HT1080 (cell line): ENCODE measurements around the gene BEND2. TPM values are rescaled to one million over a fixed set of nuclear protein-coding genes. Genes with fewer than 3 reads are reported as not detected.
"Not testable (repeated sequence)": the region's sequence is repeated elsewhere in the genome, so short reads cannot be mapped to it uniquely, and the experiment has no call there.

Experiments used
- DNase-seq: peaks from one replicate; pipeline ENCODE4 v3.0.0-alpha.2; 2015; ENCODE audit warnings: low read depth
- polyA plus RNA-seq, 2 experiments: library from polyadenylated mRNA; depleted of rRNA; stranded (reverse); fragments of >200 nt; gene quantifications; 2 replicates each; pipeline ENCODE4 v1.2.3, GENCODE V29; 2015
- total RNA-seq: library from RNA; depleted of rRNA; stranded (reverse); fragments of >200 nt; shearing (Covaris generic); gene quantifications from 2 replicates; pipeline ENCODE4 v1.2.3, GENCODE V29; 2014; rRNA removed

Gene BEND2
- not detected in 2 replicates for total RNA-seq
- not detected in 2 replicates for polyA plus RNA-seq (2015; cell fraction: cytosol; rRNA removed)
- not detected in 2 replicates for polyA plus RNA-seq (2015; cell fraction: nucleus; rRNA removed)

DNA sequence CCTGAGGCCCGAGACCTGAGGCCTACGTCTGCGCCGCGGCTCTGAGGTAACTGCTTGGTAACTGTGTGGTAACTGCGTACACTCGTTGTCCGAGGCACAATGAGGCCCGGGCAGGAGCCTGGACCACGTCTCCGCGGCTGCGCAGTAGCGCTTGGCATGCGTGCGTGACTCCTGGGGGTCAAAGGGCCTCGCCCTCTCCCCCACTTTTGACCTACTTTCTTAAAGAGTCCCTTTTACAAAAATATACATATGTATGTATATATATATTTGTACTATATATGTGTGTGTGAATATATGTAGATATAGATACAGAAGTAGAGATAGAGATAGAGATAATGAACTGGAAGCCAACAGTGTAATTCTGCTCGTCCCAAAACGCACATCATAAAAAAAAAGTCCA is at the start of gene BEND2:
TSS of gene BEND2 (minus strand) at position 101 of the 400 bp plus-strand sequence. CDS start 136 bp downstream, outside the sequence.
- no peak for DNase-seq

GRCh38 chrX:18255059-18255458 is 34.4 kb upstream of the BEND2 start:
- no peak for DNase-seq

DNA sequence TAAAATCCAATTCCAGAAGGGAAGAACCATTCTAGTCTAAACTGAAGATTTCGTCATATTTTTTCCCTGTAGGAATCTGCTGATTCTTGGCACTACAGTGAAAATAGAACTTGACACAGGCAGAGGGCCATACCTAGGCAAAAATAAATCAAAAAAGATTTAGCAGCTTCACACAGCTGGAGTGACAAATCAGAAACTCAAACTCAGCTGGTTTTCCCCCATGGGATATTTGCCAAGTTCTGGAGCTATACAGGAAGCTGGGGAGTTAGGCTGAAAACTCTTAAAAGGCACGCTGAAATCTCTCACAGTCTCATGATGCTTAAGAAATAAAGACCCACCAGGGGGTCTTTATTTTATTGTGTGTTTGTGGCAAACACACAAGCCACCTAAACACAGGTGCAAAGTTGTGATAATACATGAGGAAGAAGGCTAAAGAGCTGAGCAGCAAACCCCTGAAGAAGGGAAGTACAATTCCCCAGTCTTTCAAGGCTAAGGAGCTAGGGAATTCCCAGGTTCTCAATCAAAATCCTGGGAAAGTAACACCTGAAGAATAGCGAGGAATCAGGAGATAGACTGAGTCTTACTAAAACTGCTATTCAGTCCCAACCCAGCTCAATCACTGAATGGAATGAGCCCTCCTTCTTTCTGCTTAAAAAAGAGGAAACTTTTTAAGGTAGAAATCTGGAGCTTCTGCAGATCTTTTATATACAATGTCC is 32.1 kb upstream of the BEND2 start:
- DNase-seq = no peak

- not testable (repeated sequence) for DNase-seq
These were observed 9.0 kb upstream of the BEND2 start for GRCh38 chrX:18229646-18230045.

- no peak for DNase-seq
These were observed 7.4 kb upstream of the BEND2 start for GRCh38 chrX:18228069-18228468.

- no peak for DNase-seq
These were observed 6.8 kb upstream of the BEND2 start for GRCh38 chrX:18227458-18227857.

DNA sequence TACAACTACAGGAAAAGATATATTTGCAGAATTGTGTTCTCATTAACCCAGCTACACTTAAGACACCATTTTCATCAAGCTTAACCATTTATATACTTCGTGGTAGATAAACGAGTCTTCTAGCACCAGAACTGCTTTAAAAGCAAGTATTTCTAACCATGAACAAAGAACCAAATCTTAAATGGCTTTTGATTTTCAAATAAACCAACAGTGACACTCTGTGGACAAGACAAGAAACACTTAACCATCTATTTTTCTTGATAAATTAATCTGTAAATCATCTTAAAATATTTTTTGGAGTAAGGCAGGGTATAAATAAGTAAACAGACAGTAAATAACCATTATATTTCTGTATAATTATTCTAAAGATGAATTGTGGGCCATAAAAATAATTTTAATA is 10.2 kb downstream of the BEND2 start:
- no peak for DNase-seq

DNA sequence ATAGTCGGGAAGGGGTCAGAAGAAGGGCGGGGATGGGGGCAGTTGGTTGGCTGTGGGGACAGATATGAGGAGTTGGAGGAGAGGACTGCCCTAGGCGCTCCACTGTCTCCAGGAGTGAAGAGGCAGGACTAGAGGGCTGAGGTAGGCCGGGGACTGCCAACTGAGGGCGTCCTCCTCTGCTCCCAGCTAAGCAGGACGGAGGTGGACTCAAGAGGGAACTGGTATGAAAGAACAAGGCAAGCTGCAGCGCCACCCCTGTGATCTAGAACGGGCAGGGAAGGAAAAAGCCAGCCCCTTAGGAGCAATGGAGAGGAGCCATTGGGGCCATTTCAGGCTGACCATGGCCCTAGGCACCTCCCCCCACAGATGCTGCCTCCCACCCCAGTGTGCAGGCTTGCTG is 14.0 kb downstream of the BEND2 start:
- no peak for DNase-seq

GRCh38 chrX:18203631-18204030 is 17.1 kb downstream of the BEND2 start:
- peak; percentile 23 for DNase-seq

DNA sequence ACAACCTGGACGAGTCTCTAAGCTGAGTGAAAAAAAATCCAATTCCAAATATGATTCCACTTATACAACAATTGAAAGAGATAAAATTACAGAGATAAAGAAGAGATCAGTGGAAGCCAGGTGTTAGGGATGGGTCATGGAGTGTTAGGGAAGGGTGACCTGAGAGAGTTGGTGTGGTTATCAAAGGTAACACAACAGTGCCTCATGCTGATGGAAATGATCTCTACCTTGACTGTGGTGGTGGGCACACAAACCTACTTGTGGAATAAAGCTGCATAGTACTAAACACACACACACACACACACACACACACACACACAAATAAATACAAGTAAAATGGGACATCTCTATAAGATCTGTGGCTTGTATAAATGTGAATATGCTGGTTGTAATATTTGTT is 26.0 kb downstream of the BEND2 start:
- DNase-seq = no peak

DNA sequence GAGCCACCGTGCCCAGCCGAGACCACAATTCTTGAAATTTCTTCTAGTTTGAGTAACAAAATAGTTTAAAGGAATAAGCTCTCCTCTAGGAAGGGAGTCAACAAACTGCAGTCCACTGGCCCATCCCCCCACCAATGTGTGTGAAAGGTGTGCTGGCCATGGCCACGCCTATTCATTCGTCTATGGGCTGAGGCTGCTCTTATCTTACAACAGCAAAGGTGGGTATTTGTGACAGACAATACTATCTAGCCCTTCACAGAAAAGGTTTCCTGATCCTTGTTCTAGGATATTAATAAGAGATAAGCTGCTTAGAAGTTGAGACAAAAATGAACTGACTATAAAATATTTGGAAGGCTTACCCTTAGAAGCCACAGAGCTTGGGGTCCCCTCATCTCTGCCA is 41.2 kb downstream of the BEND2 start:
- DNase-seq = no peak

- no peak for DNase-seq
These were observed 45.7 kb downstream of the BEND2 start for GRCh38 chrX:18174971-18175370.

DNA sequence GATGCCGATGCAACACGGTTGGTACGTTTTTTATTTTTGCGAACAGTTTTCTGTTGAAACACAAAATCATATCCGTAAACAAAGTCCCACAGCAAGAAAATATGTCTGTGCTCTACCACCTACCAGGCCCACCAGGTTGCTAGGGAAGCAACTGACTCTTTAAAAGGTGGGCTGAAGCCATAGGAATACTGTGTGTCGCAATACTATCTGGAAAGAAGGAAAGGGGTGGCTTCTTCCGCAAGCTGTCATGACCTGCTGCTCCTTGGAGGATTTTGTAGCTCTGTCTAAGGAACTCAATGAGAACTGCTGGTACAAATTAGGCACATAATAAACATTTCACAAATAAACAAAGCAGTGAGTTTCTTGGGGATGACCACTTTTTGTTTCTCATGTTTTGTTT is 46.5 kb downstream of the BEND2 start:
- no peak for DNase-seq

DNA sequence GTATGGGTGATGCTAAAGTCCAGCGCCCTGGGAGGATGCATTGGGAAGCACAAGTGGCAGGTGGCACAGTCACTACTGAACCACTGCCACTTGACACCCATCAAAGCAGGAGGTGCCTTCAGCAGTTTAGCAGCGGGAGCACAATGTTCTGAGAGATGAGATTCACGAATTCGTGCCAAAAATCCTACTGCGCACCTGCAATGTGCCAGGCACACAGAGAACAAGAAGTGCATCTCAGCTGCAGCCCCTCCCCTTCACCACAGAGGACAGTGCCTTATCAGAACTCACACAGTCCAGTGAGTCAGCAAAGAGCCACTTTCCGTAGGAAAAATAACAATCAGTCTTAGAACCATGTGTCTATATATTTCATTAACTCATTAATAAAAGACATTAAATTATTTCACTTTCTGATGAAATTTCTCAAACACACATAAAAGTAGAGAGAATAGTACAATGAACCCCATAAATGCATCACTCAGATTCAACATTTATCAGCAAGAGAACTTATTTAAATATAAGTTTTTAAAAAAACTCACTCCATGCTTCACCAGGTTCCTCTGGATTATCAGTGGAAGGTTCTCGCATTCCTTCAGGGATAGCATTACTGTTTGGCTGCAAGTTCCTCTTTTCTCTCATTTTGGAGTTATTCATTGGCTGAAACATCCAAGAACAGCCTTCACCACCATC is 47.0 kb downstream of the BEND2 start:
- no peak for DNase-seq

DNA sequence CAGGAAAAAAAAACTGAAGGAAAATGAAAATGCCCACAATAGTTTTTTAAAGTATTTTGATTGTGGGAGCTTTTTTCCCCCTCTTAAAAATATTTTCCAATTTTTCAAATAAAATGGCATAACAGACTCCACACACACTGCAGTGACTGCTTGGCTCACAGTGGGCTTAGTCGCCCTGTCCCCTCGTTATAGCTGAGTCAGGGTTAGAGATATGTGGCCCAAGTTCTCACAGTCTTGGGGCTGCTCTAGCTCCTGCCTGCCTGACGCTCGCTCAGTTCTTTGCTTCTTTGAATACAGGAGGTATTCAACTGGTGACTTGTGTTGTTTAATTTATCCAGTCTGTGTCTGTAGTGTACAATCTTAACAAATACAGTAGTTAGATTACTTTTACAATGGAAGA is 47.7 kb downstream of the BEND2 start:
- no peak for DNase-seq

GRCh38 chrX:18170910-18171309 is 49.8 kb downstream of the BEND2 start:
- no peak for DNase-seq

DNA sequence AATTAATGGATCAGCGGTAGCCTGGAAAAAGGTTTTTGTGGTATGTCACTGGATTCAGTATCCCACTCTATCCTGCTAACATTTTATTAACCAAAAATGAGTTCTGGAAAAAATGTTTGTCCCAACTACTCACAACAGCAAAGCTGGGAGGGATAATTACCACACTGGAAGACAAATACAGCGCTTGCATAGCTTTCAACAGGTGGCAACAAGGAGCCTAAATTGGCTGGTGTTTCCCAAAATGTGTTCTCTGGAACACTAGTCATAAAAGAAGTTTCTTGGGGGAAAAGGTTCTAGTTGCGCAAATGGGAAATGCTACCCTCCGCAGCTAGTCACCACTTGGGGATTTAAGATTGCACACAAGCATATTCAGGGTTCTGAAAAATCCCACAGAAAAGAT is 54.6 kb downstream of the BEND2 start:
- no peak for DNase-seq

GRCh38 chrX:18160369-18160768 is 60.3 kb downstream of the BEND2 start:
- no peak for DNase-seq

DNA sequence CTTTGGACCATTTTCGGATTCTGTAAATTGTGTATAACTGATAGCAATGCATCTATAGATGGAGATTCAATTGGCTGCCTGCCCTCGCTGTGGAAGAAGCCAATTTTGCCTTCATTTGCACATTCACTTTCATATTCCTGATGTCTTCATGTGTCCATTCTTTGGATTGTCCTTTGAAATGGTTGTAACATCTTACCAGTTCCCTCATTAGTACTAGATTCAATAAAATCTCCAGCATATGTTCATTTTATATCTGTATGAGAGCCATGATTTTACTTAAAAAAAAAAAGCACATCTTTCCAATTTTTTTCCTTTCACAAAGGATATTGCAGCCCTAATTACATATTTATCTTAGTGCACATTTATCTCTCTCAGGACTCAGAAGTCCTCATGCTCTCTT is 61.7 kb downstream of the BEND2 start:
- no peak for DNase-seq

GRCh38 chrX:18151649-18152048 is 69.0 kb downstream of the BEND2 start:
- DNase-seq = no peak

- no peak for DNase-seq
These were observed 69.5 kb downstream of the BEND2 start for GRCh38 chrX:18151157-18151556.

GRCh38 chrX:18149454-18149853 is 71.2 kb downstream of the BEND2 start:
- DNase-seq = no peak

DNA sequence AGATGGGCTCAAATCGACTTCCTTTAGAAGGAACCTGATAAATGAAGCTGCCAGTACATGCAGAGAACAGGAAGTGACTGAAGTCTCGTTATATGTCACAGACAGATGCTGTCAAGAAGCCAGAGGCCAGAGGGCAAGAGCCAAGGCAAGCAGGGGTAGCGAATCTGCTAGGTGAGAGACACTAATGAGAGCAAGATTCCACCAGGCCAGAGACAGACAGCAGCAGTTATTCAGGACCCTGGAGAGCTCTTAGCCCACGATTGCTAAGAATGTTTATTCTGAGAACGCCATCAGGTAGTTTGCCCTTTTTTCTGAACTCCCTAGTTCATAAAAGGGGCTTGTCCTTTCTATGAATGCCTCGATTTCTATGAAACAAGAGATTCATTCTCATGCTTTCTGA is 73.7 kb downstream of the BEND2 start:
- DNase-seq = no peak
